Heart left ventricle (tissue), 13 donors: ENCODE measurements around the gene IFT27.

Experiments used
- CTCF ChIP-seq, 12 donors: fragments of 200-600 bp; sonication (generic) in 4 of 12; IDR thresholded peaks; one replicate each; pipeline versions ENCODE4 v1.5.0 to v1.8.0; 2018 to 2022; ENCODE audit warnings: antibody characterized with exemption in 12 of 12, mild to moderate bottlenecking in 5 of 12
- POLR2A ChIP-seq, 2 donors: fragments of 450-650 bp; IDR thresholded peaks; one replicate each; pipeline ENCODE4 v1.6.1; 2017; ENCODE audit warnings: antibody characterized with exemption in 2 of 2, mild to moderate bottlenecking in 2 of 2, moderate library complexity in 2 of 2
- donor health status: ischemic (EF 13 %, LVEDD 7.1; RV severe dilation, severe dysfunction).
- donor health status: DM: no; HTN: yes; CAD: no.
- donor health status: DM: no; HTN: no; CAD: no.
- donor health status: ischemic (EF 25% LVEDD 6.9; RV normal size, moderate dysfunction).
- donor health status: ischemic (EF 25% LVEDD 5.7; RV mildly dilated, moderate dysfunction).
- donor health status: ischemic (EF 35%, LVEDD 5.7; RV mildly dilated, moderate dysfunction).
- donor health status: nonischemic (EF 11% LVEDD 7.7; RV severe dilation, severe dysfunction).
- donor health status: DM: yes; HTN: yes; CAD: no.
- donor health status: PGD.
- donor health status: ischemic (EF 29% LVEDD 5.4; RV normal size, mild dysfunction).
- donor health status: nonischemic (EF 23%, LVEDD 6.1; RV moderate dilation, normal function).

- TF ChIP-seq CTCF (IDR thresholded peaks at IDR 0.05) (no peak), POLR2A (IDR thresholded peaks at IDR 0.05) (no peak)
Measured at GRCh38 chr22:36771356-36772063, 4.4 kb downstream of the IFT27 start.
